GM21576 (cell line): ENCODE measurements around the gene XPO4.

ENCODE experiments used
- ATAC-seq: cut with Tn5 transposase; IDR thresholded peaks from one replicate; pipeline ENCODE4 v1.9.1; 2021; ENCODE audit warnings: mild to moderate bottlenecking, moderate library complexity; ENCODE audit not compliant: unreplicated experiment

XPO4 gene

DNA sequence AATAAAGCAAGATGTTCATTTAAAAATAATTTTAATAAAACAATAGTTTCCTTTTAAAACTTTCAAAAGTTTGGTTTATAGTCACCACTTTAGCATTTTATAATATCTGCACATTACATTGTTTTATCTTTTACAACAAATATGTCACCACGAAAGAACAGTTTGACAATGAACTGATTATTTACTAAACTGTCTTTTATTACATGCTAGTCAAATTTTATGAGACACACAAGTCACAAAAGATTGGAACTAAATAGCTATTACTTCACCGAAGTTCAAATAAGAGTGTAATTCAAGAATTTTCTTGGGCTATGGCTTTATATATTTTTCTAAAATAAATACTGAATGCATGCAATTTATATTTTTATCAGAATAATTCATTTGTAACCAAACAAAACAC lies 71.3 kb downstream of the XPO4 start:
- ATAC-seq = no peak

GRCh38 chr13:20828539-20829364 lies 73.8 kb downstream of the XPO4 start:
- ATAC-seq = no peak

- no peak for ATAC-seq
These were observed 75.5 kb downstream of the XPO4 start for GRCh38 chr13:20826843-20827560.

DNA sequence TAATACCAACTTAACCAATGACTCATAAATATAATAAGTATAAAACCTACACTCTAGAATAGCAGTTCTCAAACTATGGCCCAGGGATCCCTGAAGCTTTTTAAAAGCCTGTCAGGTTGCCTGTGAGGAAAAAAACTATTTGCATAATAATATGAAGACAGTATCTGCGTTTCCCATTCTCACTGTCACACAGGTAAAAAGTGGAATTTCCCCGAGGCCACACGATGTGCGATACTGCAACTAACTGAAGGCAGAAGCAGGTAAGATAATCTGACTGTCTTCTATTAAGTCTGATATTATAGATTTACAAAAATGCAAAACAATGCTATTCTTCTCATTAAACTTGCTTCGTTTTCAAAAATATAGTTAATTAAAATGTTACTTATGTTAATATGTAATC lies 76.2 kb downstream of the XPO4 start:
- ATAC-seq = no peak

DNA sequence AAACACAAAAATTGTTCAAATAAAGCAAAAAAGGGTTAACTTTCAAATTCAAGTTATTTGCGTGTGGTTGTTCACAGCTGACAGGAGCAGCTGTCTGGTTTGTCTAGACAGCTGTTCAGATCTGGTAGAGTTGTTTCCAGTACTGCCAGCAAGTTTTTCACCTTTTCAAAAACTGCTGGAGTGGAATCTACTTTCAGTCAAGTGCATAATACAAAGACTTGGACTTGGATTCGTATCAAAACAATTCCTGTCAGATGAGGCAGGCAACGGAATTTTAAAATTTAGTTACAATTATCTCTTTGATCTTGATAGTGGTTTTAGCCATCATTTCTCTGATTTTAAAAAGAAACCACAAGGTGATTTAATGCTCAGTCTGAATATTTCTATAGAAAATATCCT lies 77.1 kb downstream of the XPO4 start:
- ATAC-seq = no peak

DNA sequence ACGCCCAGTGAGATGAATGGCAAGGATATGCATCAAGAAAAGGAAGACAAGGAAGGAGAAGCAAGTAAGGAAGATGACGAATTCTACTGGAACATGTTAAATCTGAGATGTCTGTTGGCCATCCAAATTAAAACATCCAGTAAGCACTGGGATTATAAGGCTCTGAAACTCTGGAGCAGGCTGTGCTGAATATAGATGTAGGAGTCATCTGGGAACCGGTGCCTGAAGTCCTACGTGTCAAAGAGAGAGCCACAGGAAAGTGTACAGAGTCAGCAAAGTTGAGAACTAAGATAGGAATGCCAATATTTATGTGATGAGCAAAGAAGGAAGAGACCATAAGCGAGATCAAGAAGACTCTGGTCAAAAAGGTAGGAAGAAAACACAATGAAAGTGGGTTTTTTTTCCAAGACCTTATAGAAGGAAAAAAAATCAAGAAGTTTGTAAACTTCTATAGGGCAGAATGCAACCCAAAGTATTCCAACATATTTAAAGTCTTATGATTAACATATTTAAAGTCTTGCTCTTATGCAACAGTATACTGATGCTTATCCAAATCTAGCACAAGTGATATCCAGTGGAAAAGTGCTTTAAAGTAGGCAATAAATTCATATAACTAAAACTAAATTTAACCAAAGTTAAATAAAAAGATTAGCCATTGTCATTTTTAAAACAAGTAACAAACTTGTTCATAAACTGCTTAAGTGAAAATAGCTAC lies 77.6 kb downstream of the XPO4 start:
- ATAC-seq = no peak

DNA sequence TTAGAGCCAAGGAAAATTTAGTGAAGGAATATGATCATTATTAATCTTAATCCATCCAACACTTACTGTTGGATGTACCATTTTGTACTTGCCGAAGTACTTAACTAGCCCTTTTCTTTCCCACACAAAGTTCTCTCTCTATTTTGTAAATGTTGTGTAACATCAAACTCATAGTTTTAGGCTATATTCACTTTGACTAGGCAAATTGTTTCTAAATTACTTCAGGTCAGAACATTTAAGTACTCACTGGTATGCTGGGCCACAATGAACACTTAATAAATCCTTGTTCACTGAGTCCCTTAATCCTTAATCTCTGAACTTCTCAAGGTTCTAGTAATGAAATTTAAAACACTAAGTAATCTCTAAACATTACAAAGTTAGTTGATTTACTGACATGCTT lies 79.5 kb downstream of the XPO4 start:
- ATAC-seq = no peak

DNA sequence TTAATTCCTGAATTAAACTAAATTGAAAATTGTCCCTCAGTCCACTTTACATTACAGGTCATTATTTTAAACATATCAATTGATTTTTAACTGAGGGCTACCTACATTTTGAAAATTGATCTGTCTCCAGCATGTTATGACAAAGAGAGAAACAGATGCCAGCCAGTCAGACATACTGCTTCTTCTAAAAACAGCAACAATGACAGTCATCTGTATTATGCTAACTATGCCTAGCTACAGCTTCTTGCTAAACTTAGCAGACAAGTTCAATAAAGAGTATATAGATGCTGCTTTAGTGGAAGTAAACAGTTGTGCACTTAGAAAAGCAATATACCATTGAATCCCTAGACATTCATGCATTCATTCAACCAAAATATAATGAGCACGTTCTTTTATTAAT lies 80.1 kb downstream of the XPO4 start:
- ATAC-seq = no peak

DNA sequence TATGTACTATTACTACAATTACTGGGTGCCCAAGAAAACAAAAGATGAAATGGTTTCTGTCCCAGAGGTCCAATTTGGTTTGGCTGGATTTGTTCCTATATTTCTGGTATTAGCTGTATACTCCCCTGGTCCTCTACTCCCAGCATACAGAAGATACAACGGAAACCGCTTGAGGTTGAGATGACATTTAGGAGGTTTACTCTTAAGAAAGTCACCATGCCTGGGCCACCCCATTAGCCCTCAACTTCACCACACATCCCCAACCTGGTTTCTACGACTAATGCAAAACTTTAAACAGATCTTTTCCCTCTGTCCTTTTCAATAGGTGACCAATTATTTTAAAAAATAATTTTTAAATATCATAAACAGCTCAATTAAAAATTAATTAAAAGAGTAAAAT lies 82.8 kb downstream of the XPO4 start:
- ATAC-seq = no peak

- ATAC-seq = no peak
These were observed 87.1 kb downstream of the XPO4 start for GRCh38 chr13:20815464-20815863.

DNA sequence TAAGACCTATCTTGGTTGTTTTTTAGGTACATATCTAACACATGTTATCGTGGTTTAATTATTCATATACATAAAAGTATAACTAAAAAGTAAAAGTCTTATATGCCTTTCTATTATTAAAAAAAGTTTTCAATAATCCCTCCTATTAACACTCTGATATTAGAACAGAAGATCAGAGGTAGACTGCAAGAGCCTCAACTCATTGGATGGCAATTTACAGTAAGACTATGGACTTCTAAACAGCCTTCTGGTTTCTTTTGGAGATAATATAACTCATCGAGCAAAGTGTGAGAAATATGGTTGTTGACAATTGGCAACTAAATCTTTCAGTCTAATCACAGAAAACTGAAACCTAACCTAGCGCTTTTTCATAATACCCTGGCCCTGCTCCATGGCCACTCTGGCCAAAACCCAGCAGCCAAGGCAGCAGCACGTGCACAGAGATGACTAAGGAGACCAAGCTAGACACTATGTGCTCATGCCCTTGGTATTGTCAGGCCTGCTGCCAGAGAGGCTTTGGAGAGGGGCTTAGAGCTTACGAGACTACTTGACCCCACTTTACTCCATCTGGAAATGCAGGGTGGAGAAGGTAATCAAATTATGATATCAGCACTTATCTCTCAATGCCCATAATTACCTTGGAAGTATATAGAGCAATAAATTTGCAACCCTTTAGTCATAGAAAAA lies 88.2 kb downstream of the XPO4 start:
- no peak for ATAC-seq

- no peak for ATAC-seq
These were observed 89.7 kb downstream of the XPO4 start for GRCh38 chr13:20812890-20813289.

GRCh38 chr13:20810808-20811207 lies 91.7 kb downstream of the XPO4 start:
- ATAC-seq = no peak

- no peak for ATAC-seq
These were observed 93.7 kb downstream of the XPO4 start for GRCh38 chr13:20808874-20809273.

DNA sequence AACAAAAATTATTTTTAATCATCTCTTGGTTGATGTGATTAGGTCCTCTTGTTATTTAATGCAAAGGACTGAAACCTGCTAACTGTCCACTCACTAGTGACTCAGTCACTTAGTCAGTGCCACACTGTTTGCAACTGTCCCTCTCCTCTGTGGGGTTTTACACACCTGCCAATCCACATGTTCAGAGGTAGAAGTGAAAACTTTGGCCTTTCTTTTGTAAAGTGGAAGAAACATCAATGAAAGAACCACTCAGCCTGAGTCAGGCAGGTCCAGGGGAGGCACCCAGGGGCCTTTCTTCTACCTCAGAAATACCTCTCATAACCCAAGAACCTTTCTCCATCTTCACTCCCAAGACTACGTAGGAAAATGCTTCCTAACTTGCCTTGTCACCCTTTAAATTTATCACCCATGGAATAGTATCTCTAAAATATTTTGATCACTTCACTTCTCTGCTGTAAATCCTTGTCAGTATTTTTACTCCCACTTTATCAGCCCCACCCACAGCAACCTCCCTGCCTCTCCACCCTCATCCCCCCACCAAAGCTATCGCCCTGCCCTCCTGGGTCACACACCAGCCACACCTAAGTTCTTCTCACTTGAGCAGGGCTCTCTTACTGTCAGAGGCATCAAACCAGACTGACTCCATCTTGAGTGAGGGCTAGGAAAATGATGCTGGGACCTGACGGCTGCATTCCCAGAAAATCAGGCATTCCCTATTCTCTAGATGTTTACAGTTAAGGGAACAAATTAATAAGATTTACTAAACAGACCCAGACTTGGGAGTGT lies 99.2 kb downstream of the XPO4 start:
- no peak for ATAC-seq

- ATAC-seq = no peak
These were observed 100.8 kb downstream of the XPO4 start for GRCh38 chr13:20801707-20802106.

- ATAC-seq = no peak
These were observed 102.7 kb downstream of the XPO4 start for GRCh38 chr13:20799726-20800416.

DNA sequence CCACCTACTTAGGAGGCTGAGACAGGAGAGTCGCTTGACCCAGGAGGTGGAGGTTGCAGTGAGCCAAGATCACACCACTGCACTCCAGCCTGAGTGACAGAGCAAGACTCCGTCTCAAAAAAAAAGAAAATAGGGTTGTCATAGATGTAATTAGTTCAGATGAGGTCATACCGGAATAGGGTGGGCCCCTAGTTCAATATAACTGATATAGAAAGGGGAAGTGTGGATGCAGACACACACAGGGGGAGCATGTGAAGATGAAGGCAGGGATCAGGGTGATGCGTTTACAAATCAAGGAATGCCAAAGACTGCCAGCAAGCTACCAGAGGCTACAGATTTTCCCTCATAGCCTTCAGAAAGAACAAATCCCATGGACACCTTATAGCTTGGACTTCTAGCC lies 104.5 kb downstream of the XPO4 start:
- no peak for ATAC-seq

DNA sequence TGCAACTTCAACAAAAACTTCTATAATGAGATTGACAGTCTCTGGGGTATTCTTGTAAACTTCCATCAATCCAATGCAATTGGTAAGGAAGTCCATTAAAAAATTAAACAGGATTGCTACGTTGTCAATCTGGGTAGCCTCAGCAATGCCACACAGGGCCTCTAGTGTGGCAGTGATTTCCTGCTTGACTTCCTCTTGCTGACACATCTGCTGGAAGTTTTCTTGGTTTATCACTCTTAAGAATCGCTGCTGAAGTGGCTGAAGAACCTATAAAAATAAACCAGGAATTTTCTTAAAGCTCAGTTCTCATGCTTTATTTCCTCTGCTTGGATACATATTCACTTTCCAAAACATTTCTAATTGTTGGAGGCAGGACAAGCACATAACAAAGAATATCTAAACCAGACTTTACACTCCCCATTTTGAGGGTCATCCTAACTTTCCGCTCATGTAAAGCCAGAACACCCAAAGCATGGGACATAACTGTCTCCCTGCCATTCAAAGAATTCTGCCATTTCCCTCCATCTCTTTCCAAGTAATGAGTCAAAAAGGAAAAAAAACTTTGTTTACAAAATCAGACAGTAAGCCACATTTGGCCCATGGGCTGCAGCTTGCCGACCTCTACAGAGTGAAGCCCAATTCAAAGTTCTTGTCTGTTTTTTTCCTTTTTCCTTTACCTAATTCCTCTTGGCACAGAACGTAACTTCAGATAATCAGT lies 105.6 kb downstream of the XPO4 start:
- no peak for ATAC-seq
